Measurements from ENCODE around the gene REX1BD. TPM values are rescaled to one million over a fixed set of nuclear protein-coding genes. Genes with fewer than 3 reads are reported as not detected.
"Not testable (repeated sequence)": the region's sequence is repeated elsewhere in the genome, so short reads cannot be mapped to it uniquely, and the experiment has no call there.

REX1BD gene
- total and polyA plus RNA-seq, 4 donors: 51.4 to 114 (median 83.0) TPM

DNA sequence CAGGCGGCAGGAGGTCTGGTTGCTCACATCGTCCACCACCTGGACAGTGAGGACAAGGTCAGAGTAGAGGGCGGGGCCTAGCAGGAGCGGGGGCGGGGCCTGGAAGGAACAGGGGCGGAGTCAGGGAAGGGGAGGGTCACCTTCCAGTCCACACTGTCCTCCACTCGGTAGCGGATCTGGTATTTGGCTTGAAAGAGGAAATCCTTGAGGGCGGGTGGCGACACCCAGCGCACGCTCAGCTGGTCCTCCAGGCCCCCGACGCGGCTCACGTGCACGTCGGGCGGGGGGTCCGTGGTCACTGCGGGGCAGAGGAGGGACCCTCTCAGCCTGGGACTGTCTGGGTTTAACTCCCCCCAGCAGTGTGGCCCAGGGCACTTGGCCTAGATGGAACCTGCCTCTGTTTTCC lies 8.2 kb downstream of the REX1BD start:
- Histone ChIP-seq H3K9me3 (ENCODE audit: control insufficient read depth in 4 of 4, insufficient read depth in 3 of 4, low read length in 3 of 4) (peaks cover 0 to 1% (median 0%) of the 10 kb centered on the region in 4 donors), H3K27ac (ENCODE audit: low read depth in 1 of 2, low read length in 1 of 2) (no peak overlapping the region), H3K4me3 (no peak overlapping the region), H3K4me1 (ENCODE audit: control insufficient read depth in 5 of 5, insufficient read depth in 5 of 5, low read length in 5 of 5) (peaks cover 0 to 10% (median 2%) of the 10 kb centered on the region in 5 donors), H3K9ac (ENCODE audit: insufficient read depth in 1 of 2, low read length in 2 of 2) (no peak overlapping the region), H3K36me3 (ENCODE audit: control insufficient read depth in 4 of 4, insufficient read depth in 4 of 4, low read length in 4 of 4) (peaks cover 0 to 2% (median 0%) of the 10 kb centered on the region in 4 donors), H3K27me3 (ENCODE audit: control insufficient read depth in 3 of 3, insufficient read depth in 3 of 3, low read length in 2 of 3) (peaks cover 0 to 20% (median 20%) of the 10 kb centered on the region in 3 donors)
- ATAC-seq (ENCODE audit: insufficient read depth, low FRiP score) (no peak), DNase-seq (peak in 2 of 3 donors; percentile 40 to 49)
- TF ChIP-seq, protein P1, sequence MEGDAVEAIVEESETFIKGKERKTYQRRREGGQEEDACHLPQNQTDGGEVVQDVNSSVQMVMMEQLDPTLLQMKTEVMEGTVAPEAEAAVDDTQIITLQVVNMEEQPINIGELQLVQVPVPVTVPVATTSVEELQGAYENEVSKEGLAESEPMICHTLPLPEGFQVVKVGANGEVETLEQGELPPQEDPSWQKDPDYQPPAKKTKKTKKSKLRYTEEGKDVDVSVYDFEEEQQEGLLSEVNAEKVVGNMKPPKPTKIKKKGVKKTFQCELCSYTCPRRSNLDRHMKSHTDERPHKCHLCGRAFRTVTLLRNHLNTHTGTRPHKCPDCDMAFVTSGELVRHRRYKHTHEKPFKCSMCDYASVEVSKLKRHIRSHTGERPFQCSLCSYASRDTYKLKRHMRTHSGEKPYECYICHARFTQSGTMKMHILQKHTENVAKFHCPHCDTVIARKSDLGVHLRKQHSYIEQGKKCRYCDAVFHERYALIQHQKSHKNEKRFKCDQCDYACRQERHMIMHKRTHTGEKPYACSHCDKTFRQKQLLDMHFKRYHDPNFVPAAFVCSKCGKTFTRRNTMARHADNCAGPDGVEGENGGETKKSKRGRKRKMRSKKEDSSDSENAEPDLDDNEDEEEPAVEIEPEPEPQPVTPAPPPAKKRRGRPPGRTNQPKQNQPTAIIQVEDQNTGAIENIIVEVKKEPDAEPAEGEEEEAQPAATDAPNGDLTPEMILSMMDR (IDR thresholded peaks at IDR 0.05; ENCODE audit: control extremely low read depth, extremely low read depth): no peak
- 16 to 24% methylated on average over 21 of the region's 21 CpGs for WGBS, 2 donors

DNA sequence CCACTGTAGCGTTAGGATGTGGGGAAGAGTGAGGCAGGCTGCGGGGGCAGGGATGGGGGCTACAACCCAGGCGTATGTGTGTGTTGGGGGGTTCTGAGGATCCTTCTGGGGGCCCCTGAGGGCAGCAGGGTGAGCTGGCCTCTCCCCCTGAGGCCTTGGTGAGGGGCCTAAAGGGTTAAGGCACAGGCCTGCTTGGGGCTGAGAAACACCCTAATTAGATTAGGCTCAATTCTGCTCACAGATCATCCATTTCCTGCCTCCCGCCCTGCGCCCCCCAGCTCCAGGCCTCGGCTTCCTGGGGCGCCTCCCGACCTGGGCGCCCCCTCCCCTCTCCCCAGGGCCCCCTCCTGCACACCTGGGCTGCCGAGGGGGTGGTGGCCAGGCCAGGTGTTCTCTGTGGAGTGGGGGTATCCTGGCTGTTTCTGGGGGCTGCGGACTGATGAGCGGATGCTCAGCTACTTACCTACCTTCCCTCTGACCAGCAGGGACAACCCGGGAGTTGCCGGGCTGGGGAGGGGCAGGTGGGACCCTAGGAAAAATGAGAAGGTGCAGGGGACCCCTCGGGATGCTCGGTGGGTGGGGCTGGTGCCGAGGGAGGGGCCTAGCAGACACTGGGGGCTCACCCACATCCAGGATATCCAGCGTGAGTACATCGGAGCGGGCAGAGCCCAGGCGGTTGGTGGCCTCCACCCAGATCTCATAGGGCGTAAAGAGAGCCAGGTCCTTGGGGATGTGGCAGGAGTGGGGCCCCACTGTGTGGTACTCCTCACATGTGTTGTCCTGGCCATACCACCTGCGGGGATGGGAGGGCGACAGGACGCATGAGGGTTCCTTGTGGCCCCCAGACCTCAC lies 9.4 kb downstream of the REX1BD start:
- no peak overlapping the region for H3K4me3 ChIP-seq
- no peaks in the 10 kb centered on the region for H3K36me3 ChIP-seq (ENCODE audit: control insufficient read depth in 4 of 4, insufficient read depth in 4 of 4, low read length in 4 of 4)
- H3K27ac ChIP-seq (ENCODE audit: low read depth in 1 of 2, low read length in 1 of 2): no peak overlapping the region
- 50 to 53% methylated on average over 25 of the region's 25 CpGs for WGBS, 2 donors
- peaks cover 0 to 23% (median 22%) of the 10 kb centered on the region in 3 donors for H3K27me3 ChIP-seq (ENCODE audit: control insufficient read depth in 3 of 3, insufficient read depth in 3 of 3, low read length in 2 of 3)
- peaks cover 0 to 10% (median 2%) of the 10 kb centered on the region in 5 donors for H3K4me1 ChIP-seq (ENCODE audit: control insufficient read depth in 5 of 5, insufficient read depth in 5 of 5, low read length in 5 of 5)
- DNase-seq: peak in 1 of 3 donors; percentile 3
- ATAC-seq (ENCODE audit: insufficient read depth, low FRiP score): no peak
- TF ChIP-seq, protein P1 (IDR thresholded peaks at IDR 0.05; ENCODE audit: control extremely low read depth, extremely low read depth): no peak
- H3K9ac ChIP-seq (ENCODE audit: insufficient read depth in 1 of 2, low read length in 2 of 2): no peak overlapping the region
- peaks cover 0 to 1% (median 0%) of the 10 kb centered on the region in 4 donors for H3K9me3 ChIP-seq (ENCODE audit: control insufficient read depth in 4 of 4, insufficient read depth in 3 of 4, low read length in 3 of 4)

DNA sequence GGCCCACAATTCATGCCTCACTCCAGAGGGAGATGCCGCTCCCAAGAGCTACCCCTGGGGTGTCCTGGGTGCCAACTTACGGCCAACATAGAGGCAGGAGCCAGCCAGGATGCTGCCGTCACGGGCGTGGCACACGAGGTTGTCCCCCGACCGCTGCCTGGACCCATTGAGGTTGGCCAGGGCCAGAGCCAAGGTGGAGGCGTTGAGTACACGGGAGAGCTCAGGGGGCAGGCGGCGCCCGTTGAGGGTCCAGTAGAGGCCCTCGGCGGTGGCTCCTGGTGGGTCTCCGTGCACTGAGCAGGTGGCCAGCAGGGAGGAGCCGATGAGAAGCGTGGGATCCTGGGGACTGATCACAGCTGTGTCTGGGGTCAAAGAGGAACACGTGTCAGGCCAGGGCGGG lies 10.9 kb downstream of the REX1BD start:
- DNase-seq (no peak), ATAC-seq (ENCODE audit: insufficient read depth, low FRiP score) (no peak)
- H3K27me3 ChIP-seq (ENCODE audit: control insufficient read depth in 3 of 3, insufficient read depth in 3 of 3, low read length in 2 of 3): peaks cover 0 to 29% (median 29%) of the 10 kb centered on the region in 3 donors
- WGBS, 2 donors: 86 to 92% methylated on average over 20 of the region's 20 CpGs
- no peak overlapping the region for H3K27ac ChIP-seq (ENCODE audit: low read depth in 1 of 2, low read length in 1 of 2)
- peaks cover 0 to 1% (median 0%) of the 10 kb centered on the region in 4 donors for H3K9me3 ChIP-seq (ENCODE audit: control insufficient read depth in 4 of 4, insufficient read depth in 3 of 4, low read length in 3 of 4)
- H3K36me3 ChIP-seq (ENCODE audit: control insufficient read depth in 4 of 4, insufficient read depth in 4 of 4, low read length in 4 of 4): no peaks in the 10 kb centered on the region
- TF ChIP-seq, protein P1 (IDR thresholded peaks at IDR 0.05; ENCODE audit: control extremely low read depth, extremely low read depth): no peak
- no peak overlapping the region for H3K9ac ChIP-seq (ENCODE audit: insufficient read depth in 1 of 2, low read length in 2 of 2)
- no peak overlapping the region for H3K4me3 ChIP-seq
- peaks cover 0 to 16% (median 2%) of the 10 kb centered on the region in 5 donors for H3K4me1 ChIP-seq (ENCODE audit: control insufficient read depth in 5 of 5, insufficient read depth in 5 of 5, low read length in 5 of 5)

DNA sequence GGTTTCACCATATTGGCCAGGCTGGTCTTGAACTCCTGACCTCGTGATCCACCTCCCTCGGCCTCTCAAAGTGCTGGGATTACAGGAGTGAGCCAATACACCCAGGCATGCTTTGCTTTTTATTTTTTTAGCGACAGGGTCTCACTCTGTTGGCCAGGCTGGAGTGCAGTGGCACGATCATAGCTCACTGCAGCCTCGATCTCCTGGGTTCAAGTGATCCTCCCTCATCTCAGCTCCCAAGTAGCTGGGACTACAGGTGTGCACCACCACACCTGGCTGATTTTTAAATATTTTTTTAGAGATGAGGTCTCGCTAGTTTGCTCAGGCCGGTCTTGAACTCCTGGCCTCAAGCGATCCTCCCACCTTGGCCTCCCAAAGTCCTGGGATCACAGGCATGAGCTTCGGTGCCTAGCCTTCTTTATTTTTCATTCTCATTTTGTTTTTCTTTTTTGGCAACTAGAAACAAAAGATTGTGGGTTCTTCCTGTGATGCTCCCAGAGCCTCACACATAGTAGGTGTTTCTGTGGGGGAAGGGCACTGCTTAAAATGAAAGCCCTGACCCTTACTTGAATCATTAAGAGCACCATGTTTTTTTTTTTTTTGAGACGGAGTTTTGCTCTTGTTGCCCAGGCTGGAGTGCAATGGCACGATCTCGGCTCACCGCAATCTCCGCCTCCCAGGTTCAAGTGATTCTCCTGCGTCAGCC lies 12.2 kb downstream of the REX1BD start:
- not testable (repeated sequence) for ATAC-seq (ENCODE audit: insufficient read depth, low FRiP score)

More for the DNA sequence above, 12.2 kb downstream of the REX1BD start:
- H3K4me3 ChIP-seq; H3K27ac ChIP-seq (ENCODE audit: low read depth in 1 of 2, low read length in 1 of 2); H3K36me3 ChIP-seq (ENCODE audit: control insufficient read depth in 4 of 4, insufficient read depth in 4 of 4, low read length in 4 of 4); H3K9me3 ChIP-seq (ENCODE audit: control insufficient read depth in 4 of 4, insufficient read depth in 3 of 4, low read length in 3 of 4); DNase-seq; H3K9ac ChIP-seq (ENCODE audit: insufficient read depth in 1 of 2, low read length in 2 of 2): not testable (repeated sequence)
- 90 to 93% methylated on average over 15 of the region's 15 CpGs for WGBS, 2 donors
- Histone ChIP-seq H3K4me1 (ENCODE audit: control insufficient read depth in 5 of 5, insufficient read depth in 5 of 5, low read length in 5 of 5) (peaks cover 0 to 17% (median 0%) of the 10 kb centered on the region in 5 donors), H3K27me3 (ENCODE audit: control insufficient read depth in 3 of 3, insufficient read depth in 3 of 3, low read length in 2 of 3) (peaks cover 0 to 30% (median 26%) of the 10 kb centered on the region in 3 donors)

Measured in lung (tissue), 12 donors.